DMS114 treated with DMSO at 0.1 percent for 48 hours (cell line): ENCODE measurements around the gene ZNF506.
"Not testable (repeated sequence)": the region's sequence is repeated elsewhere in the genome, so short reads cannot be mapped to it uniquely, and the experiment has no call there.

Experiments
- DNase-seq: peaks from one replicate; lab custom pipeline; 2025; ENCODE audit not compliant: unreplicated experiment; lab: John Stamatoyannopoulos, UW

ZNF506 gene

DNA sequence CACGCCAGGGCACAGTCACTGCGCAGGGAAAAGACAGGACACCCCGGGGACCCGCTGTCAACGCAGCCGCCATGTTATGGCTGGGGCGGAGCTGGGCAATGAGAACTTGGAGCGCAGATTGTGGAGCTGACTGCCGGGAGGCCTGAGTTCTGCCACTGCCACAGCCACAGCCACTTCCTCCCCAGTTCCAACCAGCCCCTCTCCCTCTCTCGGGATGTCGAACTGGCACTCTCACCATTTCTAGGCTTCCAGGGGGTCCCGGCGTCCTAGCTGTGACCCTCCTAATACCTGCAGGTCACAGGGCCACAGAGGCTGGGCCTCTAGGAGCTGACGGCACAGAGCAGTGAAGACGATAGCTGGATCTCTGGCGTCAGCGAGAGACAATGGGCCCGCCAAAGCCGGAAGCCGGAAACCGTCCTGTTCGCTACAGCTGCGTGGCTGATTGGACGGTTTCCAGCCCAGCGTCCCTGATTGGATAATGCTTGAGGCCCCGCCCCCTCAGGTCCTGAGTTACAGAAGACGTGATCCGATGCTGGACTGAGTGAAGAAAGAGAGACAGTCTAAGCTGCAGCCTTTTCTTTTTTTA, at the start of gene ZNF506:
Gene ZNF506, minus strand, starts transcription at position 385 of the 586 bp plus-strand sequence. Its CDS starts 147 bp downstream, at position 238.
- peak; percentile 93 for DNase-seq

DNA sequence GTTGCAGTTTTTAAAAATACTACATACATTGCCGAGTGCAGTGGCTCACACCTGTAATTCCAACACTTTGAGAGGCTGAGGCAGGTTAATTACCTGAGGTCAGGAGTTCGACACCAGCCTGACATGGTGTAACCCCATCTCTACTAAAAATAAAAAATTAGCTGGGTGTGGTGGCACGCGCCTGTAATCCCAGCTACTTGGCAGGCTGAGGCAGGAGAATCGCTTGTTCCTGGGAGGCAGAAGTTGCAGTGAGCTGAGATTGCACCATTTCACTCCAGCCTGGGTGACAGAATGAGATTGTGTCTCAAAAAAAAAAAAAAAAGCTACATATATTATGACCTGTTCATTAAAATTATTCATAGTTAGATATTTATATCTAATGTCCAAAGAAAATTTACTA, 48.5 kb upstream of the ZNF506 start:
- not testable (repeated sequence) for DNase-seq

DNA sequence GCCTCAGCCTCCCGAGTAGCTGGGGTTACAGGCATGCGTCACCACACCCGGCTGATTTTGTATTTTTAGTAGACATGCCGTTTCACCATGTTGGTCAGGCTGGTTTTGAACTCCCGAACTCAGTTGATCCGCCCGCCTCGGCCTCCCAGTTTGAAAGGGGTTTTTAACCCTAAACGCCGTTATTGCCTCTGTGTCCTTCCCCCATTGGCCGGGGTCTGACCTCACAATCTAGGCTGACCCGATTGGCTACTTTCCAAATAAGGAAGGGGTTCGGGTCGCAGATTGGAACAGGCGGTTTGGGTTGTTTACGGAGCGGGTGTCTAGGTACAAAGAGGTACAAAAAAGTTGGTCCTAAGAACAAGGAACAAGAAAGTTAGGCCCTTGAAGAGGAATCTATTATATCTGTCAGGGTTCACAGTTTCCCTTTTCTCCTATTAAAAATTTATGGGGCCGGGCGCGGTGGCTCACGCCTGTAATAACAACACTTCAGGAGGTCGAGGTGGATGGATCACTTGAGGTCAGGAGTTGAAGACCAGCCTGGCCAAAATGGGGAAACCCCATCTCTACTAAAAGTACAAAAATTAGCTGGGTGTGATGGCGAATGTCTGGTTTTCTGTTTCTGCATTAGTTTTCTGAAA, 45.2 kb upstream of the ZNF506 start:
- peak; percentile 21 for DNase-seq

DNA sequence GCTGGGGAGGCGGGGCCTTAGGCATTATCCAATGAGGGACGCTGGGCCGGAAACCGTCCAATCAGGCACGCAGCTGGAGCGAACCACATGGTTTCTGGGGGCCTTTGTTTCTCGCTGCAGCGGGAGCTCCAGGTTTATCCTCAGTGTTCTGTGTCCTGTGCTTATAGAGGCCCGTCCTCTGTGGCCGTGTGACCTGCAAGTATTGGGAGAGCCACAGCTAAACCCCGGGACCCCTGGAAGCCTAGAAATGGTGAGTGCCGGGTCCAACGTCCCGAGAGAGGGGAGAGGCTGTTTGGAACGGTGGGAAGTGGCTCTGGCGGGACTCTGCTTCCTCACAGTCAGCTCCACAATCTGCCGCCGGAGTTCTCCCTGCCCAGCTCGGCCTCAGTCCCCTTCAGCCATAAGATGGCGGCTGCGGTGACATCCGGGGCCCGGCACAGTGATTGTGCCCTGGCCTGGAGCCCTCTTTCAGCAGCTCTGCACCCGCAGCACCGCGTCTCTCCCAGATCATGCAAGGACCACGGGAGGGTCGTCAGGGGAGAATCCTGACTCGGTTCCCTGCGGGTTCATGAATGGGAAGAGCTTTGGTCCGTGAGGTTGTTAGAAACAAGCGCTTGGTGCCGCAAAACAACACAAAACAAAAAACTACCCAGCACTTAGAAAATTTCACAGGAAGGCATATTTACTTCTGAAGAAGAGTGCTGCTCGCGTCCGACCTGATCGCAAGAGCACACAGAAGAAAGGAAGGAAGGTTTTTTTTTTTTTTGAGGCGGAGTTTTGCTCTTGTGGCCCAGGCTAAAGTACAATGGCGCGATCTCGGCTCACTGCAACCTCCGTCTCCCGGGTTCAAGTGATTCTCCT, 44.4 kb upstream of the ZNF506 start, which contains the start of gene ZNF253:
Gene ZNF253, plus strand, starts transcription at position 133 of the 861 bp plus-strand sequence. Its CDS starts 115 bp downstream, at position 248.
- peak; percentile 96 for DNase-seq

DNA sequence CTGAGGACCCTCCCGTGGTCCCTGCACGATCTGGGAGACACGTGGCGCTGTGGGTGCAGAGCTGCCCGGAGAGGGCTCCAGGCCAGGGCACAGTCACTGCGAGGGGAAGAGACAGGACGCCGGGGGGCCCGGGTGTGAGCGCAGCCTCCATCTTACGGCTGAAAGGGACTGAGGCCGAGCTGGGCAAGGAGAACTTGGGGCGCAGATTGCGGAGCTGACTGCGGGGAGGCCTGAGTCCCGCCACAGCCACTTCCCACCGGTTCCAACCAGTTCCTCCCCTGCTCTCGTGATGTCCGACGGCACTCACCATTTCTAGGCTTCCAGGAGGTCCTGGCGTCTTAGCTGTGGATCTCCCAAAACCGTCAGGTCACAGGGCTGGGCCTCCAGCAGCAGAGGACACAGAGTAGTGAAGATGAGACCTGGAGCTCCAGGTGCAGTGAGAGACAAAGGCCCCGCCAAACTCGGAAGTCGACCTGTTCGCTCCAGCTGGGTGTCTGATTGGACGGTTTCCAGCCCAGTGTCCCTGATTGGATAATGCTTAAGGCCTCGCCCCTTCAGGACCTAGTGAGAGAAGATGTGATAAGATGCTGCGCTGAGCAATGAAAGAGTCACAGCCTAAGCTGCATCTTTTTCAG, 39.3 kb upstream of the ZNF506 start:
- no peak for DNase-seq

DNA sequence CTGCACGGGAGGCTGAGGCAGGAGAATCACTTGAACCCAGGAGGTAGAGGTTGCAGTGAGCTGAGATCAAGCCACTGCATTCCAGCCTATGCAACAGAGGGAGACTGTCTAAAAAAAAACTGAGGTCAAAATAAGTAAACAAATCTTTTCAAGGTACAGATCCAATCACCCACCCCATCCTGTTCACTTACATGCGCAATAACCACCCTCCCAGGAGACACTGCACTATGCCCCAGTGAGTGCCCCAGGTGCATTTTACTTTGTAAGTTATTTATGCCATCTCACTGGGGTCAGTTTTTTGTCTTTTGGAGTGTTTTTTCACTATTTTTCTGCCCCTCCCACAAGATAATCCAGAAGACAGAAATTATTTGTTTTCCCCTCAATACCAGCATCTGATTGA, 37.2 kb upstream of the ZNF506 start:
- no peak for DNase-seq

DNA sequence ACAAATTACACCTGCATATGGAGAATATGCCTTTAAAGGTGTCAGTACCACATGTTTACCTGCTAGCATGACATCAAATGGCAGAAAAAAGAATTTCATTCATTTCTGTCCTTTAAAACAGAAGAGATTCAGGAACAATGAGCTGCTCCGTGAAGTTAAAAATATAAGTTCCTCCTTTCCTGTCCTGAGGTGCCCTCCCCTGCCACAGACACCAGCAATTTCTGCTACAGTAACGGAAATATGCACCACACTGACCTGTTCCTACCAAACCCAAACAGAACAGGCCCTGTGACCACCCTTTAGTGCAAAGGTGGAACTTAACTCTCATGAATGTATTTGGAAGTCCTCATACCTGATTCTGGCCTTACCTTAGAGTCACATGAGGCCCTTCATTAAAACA, 30.2 kb upstream of the ZNF506 start:
- DNase-seq, result not testable (repeated sequence)

DNA sequence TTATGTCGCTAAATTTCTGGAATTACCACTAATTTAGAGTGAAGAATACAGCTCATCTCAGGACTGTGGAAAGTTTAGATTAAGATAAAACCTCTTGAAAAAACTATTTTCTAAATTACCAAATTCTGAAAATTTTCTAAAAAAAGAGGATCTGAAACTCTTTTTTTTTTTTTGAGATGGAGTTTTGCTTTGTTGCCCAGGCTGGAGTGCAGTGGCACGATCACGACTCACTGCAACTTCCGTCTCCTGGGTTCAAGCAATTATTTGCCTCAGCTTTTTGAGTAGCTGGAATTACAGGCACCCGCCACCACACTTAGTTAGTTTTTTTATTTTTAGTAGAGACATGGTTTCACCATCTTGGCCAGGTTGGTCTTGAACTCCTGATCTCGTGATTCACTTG, 27.5 kb upstream of the ZNF506 start:
- no peak for DNase-seq

DNA sequence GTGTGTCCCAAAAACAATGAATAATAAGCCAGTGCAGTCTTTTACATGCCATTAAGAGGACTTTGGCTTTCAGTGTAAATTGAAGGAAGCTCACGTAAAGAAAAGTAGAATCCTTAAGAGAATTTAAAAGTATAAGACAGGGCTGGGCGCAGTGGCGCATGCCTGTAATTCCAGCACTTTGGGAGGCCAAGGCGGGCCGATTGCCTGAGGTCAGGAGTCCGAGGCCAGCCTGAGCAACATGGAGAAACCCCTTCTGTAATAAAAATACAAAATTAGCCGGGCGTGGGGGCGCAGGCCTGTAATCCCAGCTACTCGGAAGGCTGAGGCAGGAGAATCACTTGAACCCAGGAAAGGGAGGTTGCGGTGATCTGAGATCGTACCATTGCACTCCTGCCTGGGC, 26.2 kb upstream of the ZNF506 start:
- no peak for DNase-seq

DNA sequence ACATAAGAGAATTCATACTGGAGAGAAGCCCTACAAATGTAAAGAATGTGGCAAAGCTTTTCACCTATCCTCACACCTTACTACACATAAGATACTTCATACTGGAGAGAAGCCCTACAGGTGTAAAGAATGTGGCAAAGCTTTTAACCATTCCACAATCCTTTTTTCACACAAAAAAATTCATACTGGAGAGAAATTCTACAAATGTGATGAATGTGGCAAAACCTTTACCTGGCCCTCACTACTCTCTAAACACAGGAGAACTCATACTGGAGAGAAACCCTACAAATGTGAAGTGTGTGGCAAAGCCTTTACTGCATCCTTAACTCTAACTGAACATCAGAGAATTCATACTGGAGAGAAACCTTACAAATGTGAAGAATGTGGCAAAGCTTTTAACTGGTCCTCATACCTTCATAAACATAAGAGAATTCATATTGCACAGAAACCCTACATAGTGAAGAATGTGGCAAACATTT, 14.0 kb upstream of the ZNF506 start:
- no peak for DNase-seq

DNA sequence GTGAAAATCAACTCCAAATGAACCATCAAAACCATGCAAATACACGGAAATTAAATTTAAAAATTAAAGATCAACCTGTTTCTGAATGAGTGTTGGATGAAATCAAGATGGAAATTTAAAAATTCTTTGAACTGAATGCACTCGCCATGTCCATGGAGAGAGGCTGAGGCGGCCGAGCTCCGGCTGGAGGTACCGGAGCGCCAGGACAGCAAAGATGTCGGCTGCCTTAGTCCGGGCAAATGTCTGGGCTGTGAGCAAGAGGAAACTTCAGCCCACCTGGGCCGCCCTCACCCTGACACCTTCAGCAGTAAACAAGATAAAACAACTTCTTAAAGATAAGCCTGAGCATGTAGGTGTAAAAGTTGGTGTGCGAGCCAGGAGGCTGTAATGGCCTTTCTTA, 5.3 kb upstream of the ZNF506 start:
- no peak for DNase-seq

DNA sequence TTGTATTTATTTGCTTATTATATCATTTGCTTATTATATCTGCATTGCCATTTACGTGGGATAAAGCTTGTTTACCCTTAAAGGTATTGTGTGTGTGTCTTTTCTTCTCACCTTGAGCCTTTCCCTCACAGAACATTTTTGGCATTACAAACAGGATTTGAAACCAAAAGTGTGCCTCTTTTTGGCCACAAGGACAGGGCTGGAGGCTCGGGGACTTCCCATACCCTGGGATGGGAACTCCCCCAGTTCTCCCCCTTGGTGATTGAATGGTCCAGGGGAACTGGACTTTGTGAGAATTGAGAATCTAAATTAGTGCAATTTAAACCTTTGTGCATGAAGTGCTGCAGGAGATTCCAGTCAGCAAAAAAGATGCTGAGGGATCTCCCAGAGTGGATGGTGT, 2.4 kb upstream of the ZNF506 start:
- DNase-seq, result no peak

DNA sequence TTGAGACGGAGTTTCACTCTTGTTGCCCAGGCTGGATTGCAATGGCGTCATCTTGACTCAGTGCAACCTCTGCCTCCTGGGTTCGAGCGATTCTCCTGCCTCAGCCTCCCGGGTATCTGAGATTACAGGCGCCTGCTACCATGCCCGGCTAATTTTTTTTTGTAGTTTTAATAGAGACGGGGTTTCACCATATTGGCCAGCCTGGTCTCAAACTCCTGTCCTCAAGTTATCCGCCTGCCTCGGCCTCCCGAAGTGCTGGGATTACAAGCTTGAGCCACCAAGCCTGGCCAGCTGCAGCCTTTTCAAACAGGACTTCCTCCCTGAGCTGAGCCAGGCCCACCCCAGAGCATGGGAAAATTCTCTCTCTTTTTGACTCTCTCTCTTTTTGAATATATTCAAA, 426 bp upstream of the ZNF506 start:
- not testable (repeated sequence) for DNase-seq

DNA sequence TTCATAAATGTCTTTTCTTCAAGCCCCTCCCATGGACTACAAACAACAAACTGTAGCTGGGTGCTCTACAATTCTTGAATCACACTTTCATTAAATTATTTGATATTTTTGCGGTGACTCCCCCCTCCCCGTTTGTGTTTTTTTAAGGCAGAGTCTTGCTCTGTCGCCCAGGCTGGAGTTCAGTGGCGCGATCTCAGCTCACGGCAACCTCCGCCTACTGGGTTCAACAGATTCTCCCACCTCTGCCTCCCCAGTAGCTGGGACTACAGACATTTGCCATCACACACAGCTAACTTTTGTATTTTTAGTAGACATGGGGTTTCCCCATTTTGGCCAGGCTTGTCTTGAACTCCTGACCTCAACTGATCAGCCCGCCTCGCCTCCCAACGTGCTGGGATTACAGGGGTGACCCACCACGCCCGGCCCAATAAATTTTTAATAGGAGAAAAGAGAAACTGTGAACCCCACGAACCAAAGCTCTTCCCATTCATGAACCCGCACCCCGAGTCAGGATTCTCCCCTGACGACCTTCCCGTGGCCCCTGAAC, 703 bp downstream of the ZNF506 start:
- no peak for DNase-seq

DNA sequence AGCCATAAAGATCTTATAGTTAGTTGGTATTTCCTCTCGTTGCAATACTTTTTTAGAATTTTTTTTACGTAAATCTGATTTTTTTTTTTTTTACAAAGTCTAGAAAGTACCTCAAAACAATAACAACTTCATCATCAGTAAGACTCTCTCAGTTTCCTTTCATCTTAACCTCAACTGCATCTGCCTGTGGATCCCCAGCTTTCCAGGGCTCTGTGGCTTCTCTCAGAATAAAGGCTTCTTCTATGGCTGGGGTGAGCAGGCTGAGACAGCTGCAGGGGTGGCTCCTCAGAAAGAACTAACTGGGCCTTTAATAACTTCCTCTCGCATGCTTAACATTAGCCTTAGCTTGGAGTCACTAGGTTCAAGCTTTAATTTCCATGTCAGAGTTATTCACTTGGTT, 4.2 kb downstream of the ZNF506 start:
- no peak for DNase-seq

DNA sequence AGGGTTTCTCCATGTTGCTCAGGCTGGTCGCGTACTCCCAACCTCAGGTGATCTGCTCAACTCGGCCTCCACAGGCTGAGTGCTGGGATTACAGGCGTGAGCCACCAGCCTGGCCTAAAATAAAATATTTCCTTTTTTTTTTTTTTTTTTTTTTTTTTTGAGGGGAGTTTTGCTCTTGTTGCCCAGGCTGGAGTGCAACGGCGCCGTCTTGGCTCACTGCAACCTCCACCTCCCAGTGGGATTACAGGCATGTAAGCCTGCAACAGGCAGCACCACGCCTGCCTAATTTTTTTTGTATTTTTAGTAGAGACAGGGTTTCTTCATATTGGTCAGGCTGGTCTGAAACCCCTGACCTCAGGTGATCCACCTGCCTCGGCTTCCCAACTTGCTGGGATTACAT, 4.9 kb downstream of the ZNF506 start:
- DNase-seq, result no peak

DNA sequence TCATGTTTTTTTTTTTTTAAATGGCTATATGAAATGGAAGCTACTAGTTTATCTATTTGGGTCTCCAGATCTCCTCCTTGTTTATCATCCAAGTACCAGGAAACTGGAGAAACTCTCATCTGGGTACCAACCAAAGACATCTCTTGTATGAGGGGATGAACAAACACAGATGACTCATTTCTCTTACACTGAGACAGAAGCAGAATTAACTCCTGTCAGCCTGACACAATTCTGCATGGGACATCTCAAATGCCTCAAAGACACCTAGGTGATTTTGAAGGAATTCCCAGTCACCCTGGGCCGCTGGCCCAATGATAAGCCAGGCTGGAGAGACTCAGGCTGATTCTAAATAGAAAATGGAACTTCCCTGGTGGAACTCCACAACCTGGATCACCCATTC, 9.6 kb downstream of the ZNF506 start:
- not testable (repeated sequence) for DNase-seq

DNA sequence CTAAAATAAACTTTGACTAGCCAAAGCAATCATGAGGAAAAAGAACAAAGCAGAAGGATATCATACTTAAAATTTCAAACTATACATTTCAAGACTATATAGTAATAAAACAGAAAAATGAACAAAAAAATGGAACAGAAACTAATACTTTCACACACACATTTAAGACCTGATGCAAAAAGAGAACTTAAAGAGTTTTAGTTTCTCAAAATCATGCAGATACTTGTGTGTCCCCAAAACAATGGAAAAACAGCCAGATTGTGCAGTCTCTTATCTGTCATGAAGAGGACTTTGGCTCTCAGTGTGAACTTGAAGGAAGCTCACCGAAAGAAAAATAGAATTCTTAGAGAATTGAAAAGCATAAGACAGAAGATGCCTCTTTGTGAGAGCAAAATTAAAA, 16.1 kb downstream of the ZNF506 start:
- no peak for DNase-seq

DNA sequence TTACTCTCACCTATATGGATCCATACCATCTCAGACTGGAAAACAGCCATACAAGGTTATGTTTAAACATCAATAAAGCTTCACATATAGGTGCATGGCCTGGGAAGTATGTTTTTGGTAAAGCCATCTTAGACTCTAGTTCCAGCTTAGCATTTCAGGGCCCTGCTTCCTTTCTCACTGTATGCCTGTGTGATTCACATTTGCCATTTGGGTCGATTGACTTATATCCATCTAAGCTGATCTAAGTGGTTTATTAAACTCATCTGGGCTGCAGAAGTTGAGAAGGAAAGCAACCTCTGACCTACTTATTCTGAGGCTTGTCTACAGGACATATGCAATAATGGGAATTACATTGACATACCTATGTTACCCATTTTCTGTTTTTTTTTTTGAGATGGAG, 33.5 kb downstream of the ZNF506 start:
- no peak for DNase-seq

DNA sequence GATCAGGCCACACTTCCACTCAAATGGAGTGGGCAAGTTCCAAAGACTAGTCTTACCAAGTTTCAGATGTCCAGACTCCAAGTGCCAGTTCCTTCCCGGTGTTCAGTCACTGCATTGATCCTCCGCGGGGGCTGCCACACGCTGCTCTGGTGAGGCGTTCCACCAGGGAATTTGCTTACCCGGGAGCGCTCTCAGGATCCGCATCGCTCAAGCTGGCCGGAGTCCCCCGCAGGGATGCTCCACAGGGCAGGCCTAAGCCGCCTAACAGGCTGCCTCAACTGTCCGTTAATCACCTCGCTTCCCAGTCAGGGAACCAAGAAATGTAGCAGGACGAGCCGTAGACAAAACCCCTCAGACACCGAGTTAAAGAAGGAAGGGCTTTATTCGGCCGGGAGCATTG, 36.1 kb downstream of the ZNF506 start:
- not testable (repeated sequence) for DNase-seq

DNA sequence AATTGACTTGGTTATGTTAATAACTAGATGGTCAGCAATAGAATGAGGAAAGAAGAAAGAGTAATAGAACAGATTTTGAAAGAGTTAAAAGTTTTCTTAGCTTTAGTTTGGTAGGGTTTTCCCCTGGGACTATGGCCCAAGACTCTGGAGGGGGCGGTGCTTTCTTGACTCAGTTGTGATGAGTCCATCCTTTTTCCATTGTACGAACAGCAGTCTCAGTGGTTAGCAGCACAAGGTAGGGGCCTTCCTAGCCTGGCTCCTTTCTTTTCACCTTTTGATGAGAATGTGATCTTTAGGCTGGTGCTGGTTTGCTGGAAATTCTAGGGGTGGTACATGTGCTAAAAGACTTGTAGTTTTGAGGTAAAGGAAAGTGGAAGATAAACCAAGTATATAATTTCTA, 38.8 kb downstream of the ZNF506 start:
- DNase-seq, result no peak
